GM12872 (cell line): ENCODE measurements around the gene KCNK16.

Source experiments
- TF ChIP-seq, protein P1 (sequence below): IDR thresholded peaks from 3 replicates; pipeline ENCODE4 v1.5.1; 2011; ENCODE audit warnings: low read depth, mild to moderate bottlenecking, low read length, moderate library complexity; ENCODE audit not compliant: insufficient read depth

Gene KCNK16

DNA sequence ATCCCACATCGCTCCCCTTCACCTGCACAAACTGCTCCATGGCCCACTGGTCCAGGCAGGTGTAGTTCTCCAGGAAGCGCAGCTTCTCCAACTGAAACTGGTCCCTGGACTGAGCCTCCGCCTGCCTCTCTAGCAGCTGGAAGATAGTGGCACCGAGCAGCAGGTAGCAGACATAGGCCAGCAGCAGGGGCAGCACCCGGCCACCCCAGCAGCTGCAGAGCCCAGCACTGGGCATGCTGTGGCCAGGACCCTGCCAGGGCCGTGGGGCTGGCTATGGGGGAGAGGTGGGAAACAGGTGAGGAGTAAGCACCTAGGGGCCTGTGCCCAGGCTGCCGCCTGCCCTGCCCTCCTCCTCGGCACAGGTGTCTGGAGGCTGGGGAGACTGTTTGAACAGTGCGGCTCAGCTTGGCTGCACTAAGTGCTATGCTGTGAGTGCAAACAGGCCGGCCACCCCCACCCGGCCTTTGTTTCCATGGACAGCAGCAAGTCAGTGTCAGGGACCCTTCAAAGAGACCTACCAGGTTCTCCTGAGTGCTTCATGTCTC is at the start of gene KCNK16:
Gene KCNK16 (minus strand): TSS at position 397 of the 545 bp plus-strand sequence. CDS start 162 bp downstream, at position 235.
- TF ChIP-seq, protein P1, sequence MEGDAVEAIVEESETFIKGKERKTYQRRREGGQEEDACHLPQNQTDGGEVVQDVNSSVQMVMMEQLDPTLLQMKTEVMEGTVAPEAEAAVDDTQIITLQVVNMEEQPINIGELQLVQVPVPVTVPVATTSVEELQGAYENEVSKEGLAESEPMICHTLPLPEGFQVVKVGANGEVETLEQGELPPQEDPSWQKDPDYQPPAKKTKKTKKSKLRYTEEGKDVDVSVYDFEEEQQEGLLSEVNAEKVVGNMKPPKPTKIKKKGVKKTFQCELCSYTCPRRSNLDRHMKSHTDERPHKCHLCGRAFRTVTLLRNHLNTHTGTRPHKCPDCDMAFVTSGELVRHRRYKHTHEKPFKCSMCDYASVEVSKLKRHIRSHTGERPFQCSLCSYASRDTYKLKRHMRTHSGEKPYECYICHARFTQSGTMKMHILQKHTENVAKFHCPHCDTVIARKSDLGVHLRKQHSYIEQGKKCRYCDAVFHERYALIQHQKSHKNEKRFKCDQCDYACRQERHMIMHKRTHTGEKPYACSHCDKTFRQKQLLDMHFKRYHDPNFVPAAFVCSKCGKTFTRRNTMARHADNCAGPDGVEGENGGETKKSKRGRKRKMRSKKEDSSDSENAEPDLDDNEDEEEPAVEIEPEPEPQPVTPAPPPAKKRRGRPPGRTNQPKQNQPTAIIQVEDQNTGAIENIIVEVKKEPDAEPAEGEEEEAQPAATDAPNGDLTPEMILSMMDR = no peak

DNA sequence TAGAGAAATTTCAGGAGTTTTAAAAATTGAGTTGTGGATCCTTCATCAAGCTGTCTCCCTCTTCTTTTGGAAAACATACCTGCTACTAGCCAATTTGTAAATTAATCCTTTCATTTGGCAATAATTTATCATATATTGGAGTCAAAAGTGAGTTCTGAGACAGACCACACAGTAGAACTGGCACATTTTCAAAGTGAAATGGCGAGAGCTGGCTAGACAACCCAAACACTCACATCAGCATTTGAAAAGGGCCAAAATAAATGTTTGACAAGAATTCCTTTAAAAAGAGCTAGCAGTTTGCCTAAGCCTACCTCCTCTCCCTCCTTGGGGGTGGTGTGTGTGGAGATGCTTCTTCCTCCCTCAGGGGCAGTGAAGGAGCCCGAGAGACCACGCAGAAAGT is 47.9 kb upstream of the KCNK16 start:
- TF ChIP-seq, protein P1 = no peak

DNA sequence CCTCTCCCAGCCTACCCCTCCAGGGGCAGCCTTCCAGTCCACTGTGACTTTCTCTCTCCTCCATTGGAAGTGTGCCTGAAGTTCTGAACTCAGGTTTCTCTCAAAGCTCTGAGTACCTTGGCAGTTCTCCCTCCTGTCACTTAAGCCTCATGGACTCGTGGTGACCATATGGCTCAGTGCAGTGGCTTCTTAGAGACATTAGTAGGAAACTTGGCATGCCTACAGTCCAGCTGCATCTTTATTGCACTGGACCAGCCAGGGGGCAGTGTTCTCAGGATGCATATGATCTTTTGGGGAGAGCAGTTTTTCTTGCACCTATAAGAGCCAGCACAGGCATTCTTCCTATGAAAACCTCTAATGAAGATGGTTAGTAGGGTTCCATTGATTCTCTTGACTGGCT is 47.5 kb upstream of the KCNK16 start:
- TF ChIP-seq, protein P1 = 0 out of 3 replicates have a peak, but pooled peaks have one; percentile 8

DNA sequence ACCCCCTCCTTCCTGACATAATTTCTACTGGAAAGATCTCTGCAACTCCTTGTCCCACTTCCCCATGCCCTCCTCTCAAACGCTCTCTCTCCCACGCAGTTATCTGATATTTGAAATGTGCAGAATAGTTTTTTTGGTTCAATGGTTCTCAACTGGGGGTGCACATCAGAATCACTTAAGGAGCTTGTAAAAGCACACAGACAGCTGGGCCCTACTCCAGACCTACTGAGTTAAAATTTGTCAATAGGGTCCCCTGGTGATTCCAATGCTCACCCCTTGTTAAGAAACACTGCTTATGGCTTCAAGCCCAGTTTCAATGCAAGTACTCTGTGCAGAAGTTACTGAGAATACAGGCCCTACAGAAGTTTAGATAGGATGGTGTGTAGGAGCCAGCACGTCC is 45.2 kb upstream of the KCNK16 start:
- TF ChIP-seq, protein P1 = no peak

DNA sequence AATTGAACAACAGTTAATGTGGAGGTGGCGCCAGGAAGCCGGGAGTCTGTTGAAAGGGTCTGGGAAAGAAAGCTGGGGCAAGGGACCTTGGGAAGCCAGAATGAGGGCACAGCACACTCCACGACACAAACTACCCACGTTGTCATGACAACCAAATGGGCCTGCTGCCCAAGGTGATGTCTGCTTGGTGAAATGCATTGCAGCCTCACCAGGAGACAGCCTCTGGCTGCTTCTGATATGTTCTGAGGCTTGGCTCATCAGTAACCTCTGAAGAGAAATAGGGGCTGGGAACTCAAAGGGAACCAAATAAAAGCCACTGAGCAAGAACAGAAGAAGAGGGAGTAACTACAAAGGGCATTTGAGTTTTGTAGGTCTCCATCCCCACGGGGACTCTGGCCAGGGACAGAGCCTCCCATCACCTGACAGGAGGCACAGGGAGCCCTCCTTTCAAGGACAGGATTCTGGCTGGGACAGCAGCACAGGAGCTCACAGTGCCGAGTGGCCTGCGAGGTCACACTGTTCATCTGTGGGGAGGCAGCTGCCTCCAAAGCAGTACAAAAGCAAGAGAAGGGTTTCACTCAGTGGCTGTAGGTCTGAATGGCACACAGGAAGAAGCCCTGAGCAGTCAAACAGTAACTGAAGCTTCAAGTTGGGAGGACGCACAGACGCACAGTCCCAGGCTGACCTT is 44.6 kb upstream of the KCNK16 start:
- TF ChIP-seq, protein P1 = no peak

DNA sequence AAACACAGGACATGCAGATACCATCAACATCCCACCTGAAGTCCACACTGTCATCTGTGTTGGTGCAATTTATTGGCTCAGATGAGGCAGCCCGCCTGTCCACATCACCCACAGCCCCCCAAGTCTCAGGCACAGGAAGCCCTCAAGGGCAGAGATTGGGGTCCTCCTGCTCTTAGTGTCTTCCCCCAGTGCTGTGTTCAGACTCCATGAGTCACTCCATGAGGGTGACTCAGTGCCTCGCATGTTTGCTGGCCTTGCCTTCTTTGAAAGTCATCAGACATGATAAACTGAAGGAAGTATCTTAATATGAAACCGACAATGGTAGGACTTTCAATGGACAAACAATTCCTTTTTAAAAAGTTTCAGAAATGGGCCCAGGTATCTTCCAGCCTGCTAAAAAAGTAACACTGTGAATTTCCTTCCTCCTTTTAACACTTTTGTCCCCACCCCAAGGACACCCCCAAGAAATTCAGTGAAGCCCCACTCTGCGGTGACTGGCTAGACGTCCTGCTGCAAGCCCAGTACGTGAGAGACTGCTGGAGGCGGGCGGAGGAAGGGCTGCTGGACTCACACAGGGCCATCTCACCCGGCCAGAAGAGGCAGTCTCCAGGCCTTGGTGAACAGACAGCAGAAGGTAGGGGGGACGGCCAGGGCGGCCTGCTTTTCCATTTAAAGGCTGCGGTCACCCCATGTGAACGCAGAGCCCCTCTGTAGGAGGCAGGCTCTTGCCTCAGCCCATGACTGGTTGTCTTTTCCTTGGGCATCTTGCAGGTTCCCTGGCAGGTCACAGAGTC is 43.0 kb upstream of the KCNK16 start:
- TF ChIP-seq, protein P1 = no peak

DNA sequence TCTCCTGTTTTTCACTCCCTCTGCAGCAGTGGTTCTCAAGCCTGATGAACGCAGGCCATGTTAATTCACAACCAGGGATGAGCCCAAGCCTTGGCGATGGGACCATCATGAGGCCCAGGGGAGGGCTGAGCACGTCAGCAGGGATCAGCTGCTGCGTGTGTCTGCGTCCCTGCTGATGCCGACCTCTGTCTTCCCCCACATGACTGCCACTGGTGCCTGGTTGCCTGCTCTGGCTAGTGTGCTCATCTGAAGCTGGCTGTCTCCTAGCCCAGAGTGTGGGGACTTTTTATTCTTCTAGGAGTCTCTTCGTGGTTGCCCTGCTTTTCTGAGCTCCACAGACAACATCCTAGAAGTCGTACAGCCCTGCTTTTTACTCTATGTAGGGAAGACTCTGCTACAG is 40.8 kb upstream of the KCNK16 start:
- TF ChIP-seq, protein P1 = no peak
